GM12878 (cell line): Measurements from ENCODE around the gene GCH1. TPM values are rescaled to one million over a fixed set of nuclear protein-coding genes. Genes with fewer than 3 reads are reported as not detected.

ENCODE experiments used
- ATAC-seq: fragments of 200-7000 bp; cut with Tn5 transposase; 3 replicates; pipeline ENCODE4 v1.9.1; 2020; ENCODE audit warnings: mild to moderate bottlenecking, moderate library complexity
- BruUV-seq: library from RNA; stranded (reverse); fragments of 400-500 nt; replicated peaks from 2 replicates; lab custom pipeline; 2021; lab: Mats Ljungman, UMichigan
- CTCF ChIA-PET: fragments of 300-600 bp; sonication (Branson Sonifier 250); formaldehyde crosslinking; extraction: SDS; loops from one replicate; lab custom pipeline; 2021; ENCODE audit warnings: inconsistent platforms; lab: Yijun Ruan, JAX
- POLR2A ChIA-PET: fragments of 350-600 bp; formaldehyde crosslinking; extraction: SDS; loops from one replicate; lab custom pipeline; 2021; ENCODE audit warnings: inconsistent platforms; lab: Charles Lee
- RAD21 ChIA-PET: fragments of 300-600 bp; sonication (Branson Sonifier 250); formaldehyde crosslinking; loops from one replicate; lab custom pipeline; 2023; ENCODE audit warnings: antibody characterized with exemption; ENCODE audit not compliant: unreplicated experiment; lab: Charles Lee
- SMC1A ChIA-PET: fragments of 300-600 bp; sonication (Branson Sonifier 250); formaldehyde crosslinking; loops from one replicate; lab custom pipeline; 2023; ENCODE audit not compliant: unreplicated experiment, uncharacterized antibody; lab: Charles Lee
- DNase-seq: peaks from one replicate; pipeline ENCODE4 v3.0.0-alpha.2; 2011; ENCODE audit warnings: low read depth, low spot score
- FAIRE-seq: peaks from 3 replicates; lab custom pipeline; 2011; peaks lifted over from hg19 to GRCh38; lab: Jason Lieb, UNC
- H2AFZ ChIP-seq: 2 replicates; pipeline ENCODE4 v1.6.0; 2011; ENCODE audit warnings: low read depth, low read length, control low read depth; ENCODE audit not compliant: control insufficient read depth
- H3K27ac ChIP-seq: 2 replicates; pipeline ENCODE4 v1.5.1; 2011; ENCODE audit warnings: control low read depth; ENCODE audit not compliant: control insufficient read depth, insufficient read depth
- H3K27me3 ChIP-seq, 2 experiments: replicated peaks in 1 of 2; 2 replicates each; pipeline versions ENCODE4 v1.6.0 to v1.6.1; 2011; ENCODE audit warnings: low read length in 1 of 2; ENCODE audit not compliant: control insufficient read depth in 2 of 2, insufficient read depth in 2 of 2
- H3K36me3 ChIP-seq, 2 experiments: 2 replicates each; pipeline ENCODE4 v1.5.1; 2011; ENCODE audit warnings: low read length in 1 of 2; ENCODE audit not compliant: control insufficient read depth in 2 of 2, insufficient read depth in 2 of 2
- H3K4me1 ChIP-seq: 2 replicates; pipeline ENCODE4 v1.6.1; 2011; ENCODE audit warnings: mild to moderate bottlenecking, low read length, moderate library complexity, mixed read lengths; ENCODE audit not compliant: control insufficient read depth, insufficient read depth
- H3K4me2 ChIP-seq: 2 replicates; pipeline ENCODE4 v1.6.0; 2011; ENCODE audit warnings: control low read depth; ENCODE audit not compliant: control insufficient read depth, insufficient read depth
- H3K4me3 ChIP-seq: fragments of 200-600 bp; sonication (generic); 2 replicates; pipeline ENCODE4 v1.5.1; 2016
- H3K79me2 ChIP-seq: 2 replicates; pipeline ENCODE4 v1.6.0; 2011; ENCODE audit warnings: low read length; ENCODE audit not compliant: control insufficient read depth, insufficient read depth
- H3K9ac ChIP-seq: 2 replicates; pipeline ENCODE4 v1.8.0; 2011; ENCODE audit warnings: low read length, control low read depth, mixed read lengths; ENCODE audit not compliant: control insufficient read depth, insufficient read depth
- H3K9me3 ChIP-seq: replicated peaks from 3 replicates; pipeline ENCODE4 v1.5.1; 2011; ENCODE audit warnings: mild to moderate bottlenecking, low read length; ENCODE audit not compliant: control insufficient read depth, insufficient read depth
- H4K20me1 ChIP-seq: 2 replicates; pipeline ENCODE4 v1.6.0; 2011; ENCODE audit not compliant: control insufficient read depth, insufficient read depth
- CREB1 ChIP-seq: IDR thresholded peaks from 2 replicates; pipeline ENCODE4 v1.6.1; 2012; ENCODE audit warnings: low read depth, mild to moderate bottlenecking, inconsistent platforms
- CREM ChIP-seq: IDR thresholded peaks from 2 replicates; pipeline ENCODE4 v1.6.1; 2014; ENCODE audit warnings: antibody characterized with exemption, low read depth
- ETV6 ChIP-seq, 2 experiments: fragments of 450-650 bp in 1 of 2; IDR thresholded peaks in 1 of 2; conservative IDR thresholded peaks in 1 of 2; 2 replicates each; pipeline ENCODE4 v1.6.1; 2014; ENCODE audit warnings: antibody characterized with exemption in 1 of 2, borderline replicate concordance in 1 of 2, low read depth in 1 of 2, mild to moderate bottlenecking in 1 of 2, moderate library complexity in 1 of 2
- HDAC6 ChIP-seq: fragments of 200-600 bp; sonication (generic); IDR thresholded peaks from one replicate; pipeline ENCODE4 v1.8.0; 2017; ENCODE audit warnings: antibody characterized with exemption; ENCODE audit not compliant: unreplicated experiment
- JUND ChIP-seq: IDR thresholded peaks from 2 replicates; pipeline ENCODE4 v1.6.1; 2012; ENCODE audit warnings: low read depth, mild to moderate bottlenecking, low read length, improper control_type of control experiment, moderate library complexity
- KAT2A ChIP-seq: conservative IDR thresholded peaks from 2 replicates; pipeline ENCODE4 v1.6.1; 2011; ENCODE audit warnings: low read depth, low read length; ENCODE audit not compliant: control insufficient read depth
- MEF2A ChIP-seq: IDR thresholded peaks from 2 replicates; pipeline ENCODE4 v1.6.1; 2011; ENCODE audit warnings: low read depth, mild to moderate bottlenecking, low read length, moderate library complexity; ENCODE audit not compliant: insufficient read depth
- MYB ChIP-seq: fragments of 150-350 bp; IDR thresholded peaks from 2 replicates; pipeline ENCODE4 v1.6.1; 2014; ENCODE audit warnings: mild to moderate bottlenecking, low read depth, low read length, borderline replicate concordance
- NFYB ChIP-seq: IDR thresholded peaks from 2 replicates; pipeline ENCODE4 v1.6.1; 2011; ENCODE audit warnings: low read depth, mild to moderate bottlenecking, low read length, improper control_type of control experiment, moderate library complexity; ENCODE audit not compliant: insufficient read depth
- NR2C1 ChIP-seq: fragments of 450-650 bp; IDR thresholded peaks from 2 replicates; pipeline ENCODE4 v1.6.1; 2017; ENCODE audit warnings: antibody characterized with exemption, mild to moderate bottlenecking, moderate library complexity
- SIN3A ChIP-seq: IDR thresholded peaks from 2 replicates; pipeline ENCODE4 v1.6.1; 2012; ENCODE audit warnings: low read depth, low read length, improper control_type of control experiment
- SMAD1 ChIP-seq: fragments of 450-650 bp; IDR thresholded peaks from 2 replicates; pipeline ENCODE4 v1.6.1; 2018; ENCODE audit warnings: mild to moderate bottlenecking, low read depth; ENCODE audit not compliant: partially characterized antibody
- TCF12 ChIP-seq: IDR thresholded peaks from 2 replicates; pipeline ENCODE4 v1.6.1; 2011; ENCODE audit warnings: low read depth, mild to moderate bottlenecking, low read length
- ZNF24 ChIP-seq: fragments of 450-650 bp; IDR thresholded peaks from 2 replicates; pipeline ENCODE4 v1.6.1; 2017; ENCODE audit warnings: antibody characterized with exemption, mild to moderate bottlenecking
- ZSCAN29 ChIP-seq: fragments of 450-650 bp; IDR thresholded peaks from 2 replicates; pipeline ENCODE4 v1.6.1; 2017; ENCODE audit warnings: mild to moderate bottlenecking, moderate library complexity
- WGBS: methylation state at CpG from one replicate; pipeline ENCODE4 v1.1.6; 2016; ENCODE audit warnings: low lambda C conversion rate; ENCODE audit not compliant: insufficient replicate concordance, insufficient coverage; ENCODE audit errors: missing lambda C conversion rate; 5-methylcytosine and 5-hydroxymethylcytosine counted together
- in situ Hi-C: fragments of 300-500 bp; cut with MboI; formaldehyde crosslinking; loops from 9 replicates; pipeline ENCODE4 v1.14.3; 2018; ENCODE audit warnings: mixed read lengths
- intact Hi-C: fragments of 100-400 bp; cut with micrococcal nuclease; formaldehyde crosslinking; loops from one replicate; pipeline ENCODE4 v1.14.2; 2022; ENCODE audit not compliant: unreplicated experiment
- polyA plus RNA-seq, 11 experiments: library from polyadenylated mRNA; depleted of rRNA in 4 of 11; unstranded in 6 of 11; stranded (reverse) in 5 of 11; fragments of >200 nt; fragmentation: Nextera tagmentation in 4 of 11; fragmentation: Illumina TruSeq in 1 of 11; extraction: Ambion mirVana in 4 of 11; extraction: Trizol in 1 of 11; gene quantifications; 1 replicate in 1 of 11; 2 replicates in 10 of 11; pipeline versions ENCODE4 v1.2.1 to v1.2.3, GENCODE V29; 2011 to 2016; ENCODE audit warnings: inconsistent platforms in 2 of 11, missing spikeins in 2 of 11, low read depth in 1 of 11
- total RNA-seq, 4 experiments: library from RNA; depleted of rRNA in 3 of 4; stranded (reverse); fragments of >200 nt in 3 of 4; fragmentation: Illumina TruSeq in 1 of 4; extraction: Trizol in 1 of 4; gene quantifications; 2 replicates each; pipeline versions ENCODE4 v1.2.1 to v1.2.3, GENCODE V29; 2013 to 2021
- TF ChIP-seq, protein P1 (sequence below): fragments of 450-650 bp; IDR thresholded peaks from 2 replicates; pipeline ENCODE4 v1.6.1; 2016; ENCODE audit warnings: mild to moderate bottlenecking

GCH1 gene
- total and polyA plus RNA-seq, 10 of the 15 experiments (the other 5 are each of a cell fraction or from before 2014, with no cell fraction given), result 25.1 to 37.0 (median 33.8) TPM

DNA sequence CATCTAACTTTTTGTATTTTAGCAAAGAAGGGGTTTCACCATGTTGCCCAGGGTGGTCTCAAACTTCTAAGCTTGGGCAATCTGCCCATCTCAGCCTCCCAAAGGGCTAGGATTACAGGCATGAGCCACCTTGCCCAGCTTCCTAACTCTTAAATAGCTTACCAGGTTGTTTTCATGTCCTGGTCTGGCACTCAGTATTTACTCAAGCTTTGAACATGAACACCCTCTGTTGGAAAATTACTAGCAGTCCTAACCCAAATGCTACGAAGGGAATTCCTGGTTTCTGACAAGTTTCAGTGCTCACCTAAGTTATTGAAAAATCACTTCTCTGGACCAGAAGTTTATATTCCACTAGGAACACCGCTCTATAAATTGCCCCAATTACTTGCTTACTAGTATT lies 32.5 kb upstream of the GCH1 start:
- TF ChIP-seq HDAC6, result no peak
- TF ChIP-seq NR2C1, result no peak
- no peak for TF ChIP-seq ZNF24
- TF ChIP-seq TCF12, result no peak
- TF ChIP-seq CREB1, result no peak
- TF ChIP-seq CREM, result no peak
- TF ChIP-seq ZSCAN29, result no peak
- no peak for TF ChIP-seq NFYB
- no peak for TF ChIP-seq MYB
- TF ChIP-seq, protein P1, sequence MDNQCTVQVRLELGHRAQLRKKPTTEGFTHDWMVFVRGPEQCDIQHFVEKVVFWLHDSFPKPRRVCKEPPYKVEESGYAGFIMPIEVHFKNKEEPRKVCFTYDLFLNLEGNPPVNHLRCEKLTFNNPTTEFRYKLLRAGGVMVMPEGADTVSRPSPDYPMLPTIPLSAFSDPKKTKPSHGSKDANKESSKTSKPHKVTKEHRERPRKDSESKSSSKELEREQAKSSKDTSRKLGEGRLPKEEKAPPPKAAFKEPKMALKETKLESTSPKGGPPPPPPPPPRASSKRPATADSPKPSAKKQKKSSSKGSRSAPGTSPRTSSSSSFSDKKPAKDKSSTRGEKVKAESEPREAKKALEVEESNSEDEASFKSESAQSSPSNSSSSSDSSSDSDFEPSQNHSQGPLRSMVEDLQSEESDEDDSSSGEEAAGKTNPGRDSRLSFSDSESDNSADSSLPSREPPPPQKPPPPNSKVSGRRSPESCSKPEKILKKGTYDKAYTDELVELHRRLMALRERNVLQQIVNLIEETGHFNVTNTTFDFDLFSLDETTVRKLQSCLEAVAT, result no peak
- TF ChIP-seq JUND, result no peak
- no peak for TF ChIP-seq KAT2A
- no peak for TF ChIP-seq SMAD1
- no peak for TF ChIP-seq MEF2A
- TF ChIP-seq ETV6 (conservative IDR thresholded peaks at IDR 0.05 in 1 of 2, IDR thresholded peaks at IDR 0.05 in 1 of 2; ENCODE audit: borderline replicate concordance in 1 of 2, low read depth in 1 of 2), result no peak
- no peak for TF ChIP-seq SIN3A
- TF ChIP-seq, all 136 proteins: peak for 0
- no peak overlapping the region for H3K9ac ChIP-seq
- H4K20me1 ChIP-seq, result no peaks in the 10 kb centered on the region
- intact Hi-C loops (no loop called here), in situ Hi-C loops (no loop called here)
- H3K27me3 ChIP-seq, result no peaks in the 10 kb centered on the region
- ChIA-PET RAD21 (no interaction called here), SMC1A (no interaction called here), CTCF (no interaction called here), POLR2A (no interaction called here)
- FAIRE-seq (no peak), ATAC-seq (no peak), DNase-seq (no peak)
- no peak overlapping the region for H2AFZ ChIP-seq
- no peaks in the 10 kb centered on the region for H3K79me2 ChIP-seq
- H3K4me1 ChIP-seq, result no peaks in the 10 kb centered on the region
- no peak overlapping the region for H3K27ac ChIP-seq
- no peak overlapping the region for H3K4me2 ChIP-seq
- 50% methylated on average over 2 of the region's 2 CpGs for WGBS
- no TSS peak for BruUV-seq
- H3K36me3 ChIP-seq, result peaks cover 1 to 8% of the 10 kb centered on the region in 2 experiments; a peak in 3 of 4 replicates
- H3K9me3 ChIP-seq, result no peaks in the 10 kb centered on the region
- H3K4me3 ChIP-seq, result no peak overlapping the region
